Spinal cord (tissue), 10 donors: ENCODE data around the gene BTBD3. TPM values are rescaled to one million over a fixed set of nuclear protein-coding genes. Genes with fewer than 3 reads are reported as not detected.

Experiments
- DNase-seq, 6 donors: peaks; one replicate each; pipeline versions ENCODE4 v3.0.0 to v3.0.0-alpha.2; 2013 to 2015; ENCODE audit warnings: low spot score in 6 of 6, low read depth in 4 of 6
- H3K27ac ChIP-seq: one replicate; pipeline ENCODE4 v1.5.1; 2013; ENCODE audit warnings: low read depth, low read length, control low read depth
- H3K27me3 ChIP-seq: one replicate; pipeline ENCODE4 v1.6.1; 2013; ENCODE audit warnings: low read length; ENCODE audit not compliant: control insufficient read depth, insufficient read depth
- H3K36me3 ChIP-seq: one replicate; pipeline ENCODE4 v1.6.1; 2013; ENCODE audit warnings: low read length; ENCODE audit not compliant: control insufficient read depth, insufficient read depth
- H3K4me1 ChIP-seq: one replicate; pipeline ENCODE4 v1.6.1; 2013; ENCODE audit warnings: low read length; ENCODE audit not compliant: control insufficient read depth, insufficient read depth
- H3K4me3 ChIP-seq: one replicate; pipeline ENCODE4 v1.5.1; 2013; ENCODE audit warnings: low read depth, low read length, control low read depth
- H3K9me3 ChIP-seq: one replicate; pipeline ENCODE4 v1.6.1; 2013; ENCODE audit warnings: low read length; ENCODE audit not compliant: control insufficient read depth, insufficient read depth
- WGBS: methylation state at CpG from one replicate; pipeline ENCODE4 v1.1.5; 2013; ENCODE audit warnings: missing lambda C conversion rate; ENCODE audit not compliant: insufficient coverage; 5-methylcytosine and 5-hydroxymethylcytosine counted together
- polyA plus RNA-seq, 2 donors: library from polyadenylated mRNA; unstranded; fragments of 120-200 nt; gene quantifications; one replicate each; pipeline ENCODE4 v1.2.1, GENCODE V29; 2013; ENCODE audit not compliant: insufficient read length in 2 of 2
- total RNA-seq, 2 donors: library from RNA; depleted of rRNA in 1 of 2; stranded (reverse); fragments of 120-200 nt in 1 of 2; fragments of >200 nt in 1 of 2; gene quantifications; one replicate each; pipeline versions ENCODE4 v1.2.3 to v1.2.4, GENCODE V29; 2013 to 2014
- donor health status: healthy.

The BTBD3 gene
- total and polyA plus RNA-seq, 4 donors: 72.8 to 152 (median 86.8) TPM

- Histone ChIP-seq H3K4me3 (peak overlapping the region; percentile 76), H3K9me3 (no peaks in the 10 kb centered on the region), H3K27me3 (no peaks in the 10 kb centered on the region), H3K36me3 (no peaks in the 10 kb centered on the region), H3K27ac (peak overlapping the region; percentile 92), H3K4me1 (no peaks in the 10 kb centered on the region)
- peak in 5 of 6 donors; percentile 26 to 81 (median 39) for DNase-seq
- WGBS: under 1% methylated on average over 69 of the region's 72 CpGs
These were observed 26.5 kb upstream of the BTBD3 start for GRCh38 chr20:11891077-11891775.

DNA sequence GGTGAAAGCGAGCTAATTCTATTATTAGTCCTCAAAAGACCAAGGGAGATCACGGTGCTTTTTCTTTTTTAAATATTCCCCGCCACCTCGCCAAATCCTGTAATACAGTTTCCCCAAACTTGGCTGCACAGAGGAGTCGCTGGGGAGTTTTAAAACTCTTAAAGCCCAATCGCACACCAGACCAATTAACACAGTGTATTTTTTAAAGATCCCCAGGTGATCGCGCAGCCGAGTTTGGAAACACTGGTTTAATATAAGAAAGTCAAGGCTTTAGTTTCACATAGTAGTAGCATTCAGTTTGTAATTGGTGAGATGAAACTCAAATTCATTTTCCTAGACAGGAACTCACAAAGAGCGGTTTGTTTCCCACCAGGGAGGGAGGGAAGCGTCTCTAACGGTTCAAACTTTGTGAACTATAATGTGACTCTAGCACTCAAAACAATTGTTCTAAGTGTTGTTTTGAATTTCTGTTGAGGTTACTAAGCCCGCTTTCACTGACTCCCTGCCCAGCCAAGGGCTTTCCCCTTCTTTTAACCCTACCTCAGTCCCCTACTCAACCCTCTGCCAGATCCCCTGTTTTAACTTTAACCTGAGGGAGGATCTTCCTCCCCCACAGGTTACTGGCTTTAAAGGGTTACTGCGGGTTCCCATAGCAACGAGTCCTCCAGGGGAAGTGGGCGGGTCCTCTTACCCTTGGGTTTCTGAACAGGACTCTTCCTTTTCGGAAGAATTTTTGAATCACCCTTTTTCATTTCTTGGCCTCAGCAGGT lies 25.7 kb upstream of the BTBD3 start:
- H3K27me3 ChIP-seq: no peaks in the 10 kb centered on the region
- H3K36me3 ChIP-seq: no peaks in the 10 kb centered on the region
- H3K9me3 ChIP-seq: no peaks in the 10 kb centered on the region
- peak; percentile 45 to 90 (median 62) for DNase-seq
- 0% methylated on average over 5 of the region's 17 CpGs for WGBS
- peak overlapping the region; percentile 76 for H3K4me3 ChIP-seq
- peak overlapping the region; percentile 92 for H3K27ac ChIP-seq
- no peaks in the 10 kb centered on the region for H3K4me1 ChIP-seq

- Histone ChIP-seq H3K4me3 (no peak overlapping the region), H3K36me3 (no peaks in the 10 kb centered on the region), H3K9me3 (no peaks in the 10 kb centered on the region), H3K27me3 (no peaks in the 10 kb centered on the region), H3K4me1 (no peaks in the 10 kb centered on the region), H3K27ac (no peak overlapping the region)
- 80% methylated on average over 6 of the region's 6 CpGs for WGBS
- no peak for DNase-seq
These were observed 23.6 kb upstream of the BTBD3 start for GRCh38 chr20:11894062-11894461.

DNA sequence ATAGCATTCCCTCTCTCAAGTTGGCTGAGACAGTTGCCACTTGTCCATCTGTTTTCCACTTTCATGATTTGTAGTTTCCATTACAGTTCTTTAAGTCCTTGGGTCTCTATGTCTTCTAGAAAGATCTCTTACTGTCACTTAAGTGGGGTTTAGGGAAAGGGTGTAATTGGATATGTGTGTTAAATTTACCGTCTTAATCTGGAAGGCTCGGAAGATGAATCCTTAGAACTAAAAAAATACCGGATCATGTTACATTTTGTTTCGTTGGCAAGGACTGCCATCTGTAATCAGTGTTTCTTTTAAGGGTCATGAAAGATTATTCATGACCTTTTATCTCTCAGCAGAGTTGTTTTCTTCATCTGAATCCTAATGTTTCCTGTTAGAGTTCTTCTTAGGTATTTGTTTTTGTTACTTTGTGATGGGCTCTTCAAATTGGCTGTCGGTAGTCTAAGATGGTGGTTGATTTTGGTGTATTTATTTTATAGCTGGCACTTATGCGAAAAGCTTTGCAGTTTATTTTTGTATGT lies 21.8 kb upstream of the BTBD3 start:
- no peaks in the 10 kb centered on the region for H3K36me3 ChIP-seq
- no peaks in the 10 kb centered on the region for H3K9me3 ChIP-seq
- H3K27ac ChIP-seq: no peak overlapping the region
- no peak overlapping the region for H3K4me3 ChIP-seq
- no CpG with 5 or more reads among the region's 6 CpGs for WGBS
- no peak for DNase-seq
- H3K27me3 ChIP-seq: no peaks in the 10 kb centered on the region
- no peaks in the 10 kb centered on the region for H3K4me1 ChIP-seq

DNA sequence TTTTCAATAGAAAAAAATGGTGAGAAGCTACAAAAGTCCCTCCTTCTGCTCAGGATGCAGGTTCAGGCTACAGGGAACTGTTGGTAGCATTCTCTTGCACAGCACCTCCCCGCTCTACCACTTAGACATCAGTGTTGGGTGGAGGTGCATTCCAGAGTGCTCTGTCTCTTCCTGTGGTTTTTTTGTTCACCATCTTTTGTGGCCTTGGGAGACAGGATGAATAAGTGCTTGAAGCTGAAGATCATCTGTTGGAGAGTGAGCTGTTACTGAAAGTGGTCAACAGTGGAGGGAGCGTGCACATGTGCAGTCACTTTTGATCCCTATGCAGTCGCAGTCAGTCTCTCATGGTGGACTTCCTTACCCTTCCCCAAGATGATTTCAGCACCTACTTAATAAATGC lies 16.6 kb upstream of the BTBD3 start:
- WGBS: no CpG with 5 or more reads among the region's 3 CpGs

GRCh38 chr20:11902285-11902697 lies 15.4 kb upstream of the BTBD3 start:
- DNase-seq: peak in 1 of 6 donors; percentile 76
- Histone ChIP-seq H3K9me3 (no peaks in the 10 kb centered on the region), H3K36me3 (no peaks in the 10 kb centered on the region), H3K27ac (no peak overlapping the region), H3K4me1 (no peaks in the 10 kb centered on the region), H3K27me3 (no peaks in the 10 kb centered on the region), H3K4me3 (no peak overlapping the region)
- no CpG with 5 or more reads among the region's 2 CpGs for WGBS

More for the DNA sequence above, 16.6 kb upstream of the BTBD3 start:
- Histone ChIP-seq H3K27me3 (no peaks in the 10 kb centered on the region), H3K9me3 (no peaks in the 10 kb centered on the region), H3K4me3 (no peak overlapping the region), H3K36me3 (no peaks in the 10 kb centered on the region), H3K27ac (no peak overlapping the region), H3K4me1 (no peaks in the 10 kb centered on the region)
- no peak for DNase-seq

GRCh38 chr20:11905460-11906179 lies 12.1 kb upstream of the BTBD3 start:
- Histone ChIP-seq H3K27me3 (no peaks in the 10 kb centered on the region), H3K36me3 (no peaks in the 10 kb centered on the region), H3K4me1 (no peaks in the 10 kb centered on the region), H3K9me3 (no peaks in the 10 kb centered on the region), H3K4me3 (no peak overlapping the region), H3K27ac (no peak overlapping the region)
- no peak for DNase-seq
- WGBS: no CpG with 5 or more reads among the region's 6 CpGs

GRCh38 chr20:11906626-11907480 lies 10.8 kb upstream of the BTBD3 start:
- no peaks in the 10 kb centered on the region for H3K9me3 ChIP-seq
- H3K36me3 ChIP-seq: no peaks in the 10 kb centered on the region
- no peak for DNase-seq
- no CpG with 5 or more reads among the region's 4 CpGs for WGBS
- no peaks in the 10 kb centered on the region for H3K27me3 ChIP-seq
- H3K4me3 ChIP-seq: no peak overlapping the region
- no peak overlapping the region for H3K27ac ChIP-seq
- H3K4me1 ChIP-seq: no peaks in the 10 kb centered on the region

DNA sequence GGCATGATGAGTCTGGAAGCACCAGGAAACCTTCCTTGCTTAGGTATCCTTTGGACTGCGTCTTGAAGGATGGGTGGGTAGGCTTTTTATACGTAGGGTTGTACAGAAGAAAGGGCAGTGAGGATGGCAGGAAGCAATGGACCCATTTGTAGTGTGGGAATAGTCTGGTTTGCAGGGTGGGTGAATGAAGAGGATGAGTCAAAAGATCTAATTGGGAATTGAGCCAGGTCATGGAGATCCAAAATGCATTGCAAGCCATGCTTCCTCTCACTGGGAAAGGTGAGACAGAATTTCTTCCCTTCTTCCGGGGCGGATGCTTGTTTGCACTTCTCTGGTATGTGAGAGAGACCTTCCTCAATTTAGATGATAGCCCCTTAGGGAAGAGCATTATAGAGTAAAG lies 10.1 kb upstream of the BTBD3 start:
- no peaks in the 10 kb centered on the region for H3K4me1 ChIP-seq

More for the DNA sequence above, 10.1 kb upstream of the BTBD3 start:
- DNase-seq: no peak
- WGBS: 85% methylated on average over 2 of the region's 4 CpGs
- Histone ChIP-seq H3K27ac (no peak overlapping the region), H3K36me3 (no peaks in the 10 kb centered on the region), H3K27me3 (no peaks in the 10 kb centered on the region), H3K9me3 (no peaks in the 10 kb centered on the region), H3K4me3 (no peak overlapping the region)
